Activated T-cell treated with anti-CD3 and anti-CD28 coated beads, Interleukin-2, amount 50 U/mL, for 4 hours (primary cell): ENCODE measurements around the gene CRACR2A. TPM values are rescaled to one million over a fixed set of nuclear protein-coding genes. Genes with fewer than 3 reads are reported as not detected.

Experiments used
- ATAC-seq, 2 donors: fragments of 200-7000 bp; cut with Tn5 transposase; one replicate each; pipeline ENCODE4 v1.10.0; 2021
- DNase-seq: peaks from one replicate; pipeline ENCODE4 v3.0.0-alpha.2; 2020
- H3K27me3 Mint-ChIP-seq: one replicate; pipeline ENCODE4 v1.8.0; 2021; ENCODE audit warnings: low read depth, mixed read lengths
- H3K36me3 Mint-ChIP-seq: one replicate; pipeline ENCODE4 v1.8.0; 2022; ENCODE audit warnings: mixed read lengths; ENCODE audit not compliant: insufficient read depth
- H3K4me1 Mint-ChIP-seq: one replicate; pipeline ENCODE4 v1.8.0; 2021; ENCODE audit warnings: low read depth, mixed read lengths
- H3K4me3 Mint-ChIP-seq: one replicate; pipeline ENCODE4 v1.8.0; 2021; ENCODE audit warnings: mild to moderate bottlenecking, moderate library complexity, mixed read lengths
- H3K9me3 Mint-ChIP-seq: one replicate; pipeline ENCODE4 v1.8.0; 2021; ENCODE audit warnings: mixed read lengths
- total RNA-seq, 3 donors: library from RNA; stranded (reverse); gene quantifications; one replicate each; pipeline ENCODE4 v1.2.1, GENCODE V29; 2021

Gene CRACR2A
- total RNA-seq, 3 donors from 2014 or later: 31.8 to 48.0 (median 46.2) TPM

- no peak overlapping the region for H3K4me3 Mint-ChIP-seq
- H3K4me1 Mint-ChIP-seq: no peaks in the 10 kb centered on the region
- H3K27me3 Mint-ChIP-seq: no peaks in the 10 kb centered on the region
- no peaks in the 10 kb centered on the region for H3K9me3 Mint-ChIP-seq
- peaks cover 38% of the 10 kb centered on the region for H3K36me3 Mint-ChIP-seq
- DNase-seq: no peak
- no peak for ATAC-seq
Observed at GRCh38 chr12:3629057-3629830, 123.7 kb downstream of the CRACR2A start.

- peaks cover 38% of the 10 kb centered on the region for H3K36me3 Mint-ChIP-seq
- no peaks in the 10 kb centered on the region for H3K27me3 Mint-ChIP-seq
- no peak overlapping the region for H3K4me3 Mint-ChIP-seq
- DNase-seq: no peak
- no peaks in the 10 kb centered on the region for H3K4me1 Mint-ChIP-seq
- no peaks in the 10 kb centered on the region for H3K9me3 Mint-ChIP-seq
- ATAC-seq: no peak
Observed at GRCh38 chr12:3628629-3629028, 124.3 kb downstream of the CRACR2A start.

GRCh38 chr12:3627336-3627735 is 125.6 kb downstream of the CRACR2A start:
- Mint-ChIP-seq H3K4me3 (no peak overlapping the region), H3K27me3 (no peaks in the 10 kb centered on the region), H3K4me1 (no peaks in the 10 kb centered on the region), H3K9me3 (no peaks in the 10 kb centered on the region), H3K36me3 (peaks cover 37% of the 10 kb centered on the region)
- ATAC-seq (no peak), DNase-seq (no peak)

GRCh38 chr12:3624273-3624672 is 128.6 kb downstream of the CRACR2A start:
- ATAC-seq: no peak
- no peaks in the 10 kb centered on the region for H3K27me3 Mint-ChIP-seq
- H3K4me3 Mint-ChIP-seq: no peak overlapping the region
- H3K36me3 Mint-ChIP-seq: peaks cover 48% of the 10 kb centered on the region
- no peaks in the 10 kb centered on the region for H3K4me1 Mint-ChIP-seq
- no peaks in the 10 kb centered on the region for H3K9me3 Mint-ChIP-seq
- no peak for DNase-seq

GRCh38 chr12:3622822-3623690 is 129.9 kb downstream of the CRACR2A start:
- H3K36me3 Mint-ChIP-seq: peaks cover 54% of the 10 kb centered on the region
- H3K27me3 Mint-ChIP-seq: no peaks in the 10 kb centered on the region
- H3K4me3 Mint-ChIP-seq: no peak overlapping the region
- ATAC-seq (no peak), DNase-seq (no peak)
- H3K4me1 Mint-ChIP-seq: no peaks in the 10 kb centered on the region
- H3K9me3 Mint-ChIP-seq: no peaks in the 10 kb centered on the region

- Mint-ChIP-seq H3K9me3 (no peaks in the 10 kb centered on the region), H3K4me1 (no peaks in the 10 kb centered on the region), H3K27me3 (no peaks in the 10 kb centered on the region), H3K36me3 (peaks cover 49% of the 10 kb centered on the region), H3K4me3 (no peak overlapping the region)
- ATAC-seq (no peak), DNase-seq (no peak)
Observed at GRCh38 chr12:3622021-3622821, 130.7 kb downstream of the CRACR2A start.

- Mint-ChIP-seq H3K9me3 (no peaks in the 10 kb centered on the region), H3K4me1 (no peaks in the 10 kb centered on the region), H3K4me3 (no peak overlapping the region), H3K27me3 (no peaks in the 10 kb centered on the region), H3K36me3 (peaks cover 46% of the 10 kb centered on the region)
- DNase-seq (no peak), ATAC-seq (no peak)
Observed at GRCh38 chr12:3620856-3621255, 132.1 kb downstream of the CRACR2A start.

GRCh38 chr12:3617565-3617964 is 135.3 kb downstream of the CRACR2A start:
- ATAC-seq (no peak), DNase-seq (no peak)
- no peaks in the 10 kb centered on the region for H3K4me1 Mint-ChIP-seq
- no peak overlapping the region for H3K4me3 Mint-ChIP-seq
- H3K36me3 Mint-ChIP-seq: peaks cover 62% of the 10 kb centered on the region
- H3K9me3 Mint-ChIP-seq: no peaks in the 10 kb centered on the region
- H3K27me3 Mint-ChIP-seq: no peaks in the 10 kb centered on the region

GRCh38 chr12:3615862-3616261 is 137.0 kb downstream of the CRACR2A start:
- Mint-ChIP-seq H3K9me3 (no peaks in the 10 kb centered on the region), H3K36me3 (peaks cover 65% of the 10 kb centered on the region), H3K4me3 (no peak overlapping the region), H3K27me3 (no peaks in the 10 kb centered on the region), H3K4me1 (no peaks in the 10 kb centered on the region)
- ATAC-seq (no peak), DNase-seq (no peak)

- Mint-ChIP-seq H3K36me3 (peaks cover 66% of the 10 kb centered on the region), H3K4me3 (no peak overlapping the region), H3K9me3 (peaks cover 4% of the 10 kb centered on the region), H3K27me3 (no peaks in the 10 kb centered on the region), H3K4me1 (no peaks in the 10 kb centered on the region)
- ATAC-seq (no peak), DNase-seq (no peak)
Observed at GRCh38 chr12:3614806-3615466, 138.0 kb downstream of the CRACR2A start.

GRCh38 chr12:3613641-3614395 is 139.1 kb downstream of the CRACR2A start:
- peaks cover 13% of the 10 kb centered on the region for H3K9me3 Mint-ChIP-seq
- peaks cover 3% of the 10 kb centered on the region for H3K4me1 Mint-ChIP-seq
- peaks cover 67% of the 10 kb centered on the region for H3K36me3 Mint-ChIP-seq
- DNase-seq (no peak), ATAC-seq (no peak)
- no peak overlapping the region for H3K4me3 Mint-ChIP-seq
- H3K27me3 Mint-ChIP-seq: no peaks in the 10 kb centered on the region

GRCh38 chr12:3611860-3612703 is 140.8 kb downstream of the CRACR2A start:
- Mint-ChIP-seq H3K4me1 (peaks cover 3% of the 10 kb centered on the region), H3K9me3 (peaks cover 13% of the 10 kb centered on the region), H3K36me3 (peaks cover 62% of the 10 kb centered on the region), H3K4me3 (no peak overlapping the region), H3K27me3 (no peaks in the 10 kb centered on the region)
- ATAC-seq (no peak), DNase-seq (no peak)

- Mint-ChIP-seq H3K27me3 (peaks cover 1% of the 10 kb centered on the region), H3K36me3 (peaks cover 26% of the 10 kb centered on the region), H3K9me3 (peaks cover 13% of the 10 kb centered on the region), H3K4me3 (no peak overlapping the region), H3K4me1 (peaks cover 3% of the 10 kb centered on the region)
- no peak for ATAC-seq
- no peak for DNase-seq
Observed at GRCh38 chr12:3607821-3608220, 145.1 kb downstream of the CRACR2A start.
